Activated effector memory CD4-positive, alpha-beta T cell treated with Interleukin-2 at 50 U/mL for 16 hours (primary cell): ENCODE results near the gene SCN7A.
"Not testable (repeated sequence)": the region's sequence is repeated elsewhere in the genome, so short reads cannot be mapped to it uniquely, and the experiment has no call there.

Experiments
- DNase-seq: peaks from one replicate; pipeline ENCODE4 v3.0.0-alpha.2; 2020

The SCN7A gene

GRCh38 chr2:166393008-166393407, 101.0 kb downstream of the SCN7A start:
- no peak for DNase-seq

- DNase-seq = no peak
These were observed 105.5 kb downstream of the SCN7A start for GRCh38 chr2:166388481-166389070.

- no peak for DNase-seq
These were observed 108.7 kb downstream of the SCN7A start for GRCh38 chr2:166385313-166385712.

- DNase-seq = no peak
These were observed 109.3 kb downstream of the SCN7A start for GRCh38 chr2:166384774-166385173.

- DNase-seq = no peak
These were observed 111.6 kb downstream of the SCN7A start for GRCh38 chr2:166382448-166382847.

GRCh38 chr2:166380615-166381014, 113.4 kb downstream of the SCN7A start:
- no peak for DNase-seq

GRCh38 chr2:166376873-166377272, 117.2 kb downstream of the SCN7A start:
- no peak for DNase-seq

- DNase-seq = no peak
These were observed 117.6 kb downstream of the SCN7A start for GRCh38 chr2:166376488-166376828.

- DNase-seq = no peak
These were observed 118.1 kb downstream of the SCN7A start, which contains the start of gene SCN9A for GRCh38 chr2:166375736-166376487. Gene SCN9A, minus strand, starts transcription at chr2:166375944. Its CDS starts 64,188 bp downstream, at chr2:166311756.

GRCh38 chr2:166375195-166375735, 118.8 kb downstream of the SCN7A start:
- DNase-seq = no peak

GRCh38 chr2:166373951-166374350, 120.1 kb downstream of the SCN7A start:
- DNase-seq = no peak

- DNase-seq = no peak
These were observed 120.5 kb downstream of the SCN7A start for GRCh38 chr2:166373539-166373938.

GRCh38 chr2:166373105-166373504, 120.9 kb downstream of the SCN7A start:
- no peak for DNase-seq

GRCh38 chr2:166372046-166372445, 122.0 kb downstream of the SCN7A start:
- no peak for DNase-seq

- DNase-seq = no peak
These were observed 128.1 kb downstream of the SCN7A start for GRCh38 chr2:166365803-166366420.

- no peak for DNase-seq
These were observed 128.8 kb downstream of the SCN7A start for GRCh38 chr2:166365239-166365638.

- DNase-seq = no peak
These were observed 129.4 kb downstream of the SCN7A start for GRCh38 chr2:166364476-166365161.

- DNase-seq = no peak
These were observed 132.5 kb downstream of the SCN7A start for GRCh38 chr2:166361351-166362153.

GRCh38 chr2:166360906-166361305, 133.1 kb downstream of the SCN7A start:
- no peak for DNase-seq

- DNase-seq = no peak
These were observed 133.6 kb downstream of the SCN7A start for GRCh38 chr2:166360426-166360825.

- not testable (repeated sequence) for DNase-seq
These were observed 136.1 kb downstream of the SCN7A start for GRCh38 chr2:166357950-166358321.
